Heart left ventricle (tissue), 16 donors: ENCODE results near the gene TCF19. TPM values are rescaled to one million over a fixed set of nuclear protein-coding genes. Genes with fewer than 3 reads are reported as not detected.
A peak's percentile ranks its signal among the peaks of the same experiment; 100 is the strongest.

ENCODE experiments used
- ATAC-seq, 4 donors: fragments of 200-7000 bp; cut with Tn5 transposase; one replicate each; pipeline ENCODE4 v1.9.1; 2020 to 2022; ENCODE audit warnings: moderate library complexity in 4 of 4, mild to moderate bottlenecking in 3 of 4, moderate number of reproducible peaks in 1 of 4
- DNase-seq, 5 donors: peaks; one replicate each; pipeline ENCODE4 v3.0.0-alpha.2; 2020
- H3K27ac ChIP-seq, 12 donors: fragments of 200-600 bp; sonication (generic) in 4 of 12; one replicate each; pipeline versions ENCODE4 v1.5.0 to v1.8.0; 2016 to 2022; ENCODE audit warnings: mild to moderate bottlenecking in 2 of 12
- H3K27me3 ChIP-seq, 9 donors: fragments of 200-600 bp; sonication (generic) in 2 of 9; one replicate each; pipeline versions ENCODE4 v1.5.1 to v1.8.0; 2016 to 2022; ENCODE audit warnings: mild to moderate bottlenecking in 3 of 9
- H3K36me3 ChIP-seq, 9 donors: fragments of 200-600 bp; sonication (generic) in 2 of 9; one replicate each; pipeline versions ENCODE4 v1.5.0 to v1.8.0; 2018 to 2022; ENCODE audit warnings: mild to moderate bottlenecking in 2 of 9
- H3K4me1 ChIP-seq, 12 donors: fragments of 200-600 bp; sonication (generic) in 4 of 12; one replicate each; pipeline versions ENCODE4 v1.5.0 to v1.8.0; 2016 to 2022; ENCODE audit warnings: mild to moderate bottlenecking in 3 of 12
- H3K4me3 ChIP-seq, 12 donors: fragments of 200-600 bp; sonication (generic) in 4 of 12; one replicate each; pipeline versions ENCODE4 v1.5.0 to v1.8.0; 2017 to 2022; ENCODE audit warnings: mild to moderate bottlenecking in 9 of 12, moderate library complexity in 4 of 12
- H3K9me3 ChIP-seq, 12 donors: fragments of 200-600 bp; sonication (generic) in 4 of 12; one replicate each; pipeline versions ENCODE4 v1.5.0 to v1.8.0; 2016 to 2022; ENCODE audit warnings: mild to moderate bottlenecking in 1 of 12
- CTCF ChIP-seq, 12 donors: fragments of 200-600 bp; sonication (generic) in 4 of 12; IDR thresholded peaks; one replicate each; pipeline versions ENCODE4 v1.5.0 to v1.8.0; 2018 to 2022; ENCODE audit warnings: antibody characterized with exemption in 12 of 12, mild to moderate bottlenecking in 5 of 12
- POLR2A ChIP-seq, 2 donors: fragments of 450-650 bp; IDR thresholded peaks; one replicate each; pipeline ENCODE4 v1.6.1; 2017; ENCODE audit warnings: antibody characterized with exemption in 2 of 2, mild to moderate bottlenecking in 2 of 2, moderate library complexity in 2 of 2
- WGBS, 4 donors: extraction: QIAGEN DNeasy Blood & Tissue Kit in 2 of 4; methylation state at CpG; one replicate each; pipeline versions ENCODE4 v1.1.5 to v1.1.7; 2013 to 2018; 5-methylcytosine and 5-hydroxymethylcytosine counted together
- intact Hi-C, 10 donors: fragments of 100-400 bp; cut with DNase I; formaldehyde crosslinking; loops; one replicate each; pipeline versions ENCODE4 v1.11.1 to v1.14.2; 2022
- polyA plus RNA-seq, 2 donors: library from polyadenylated mRNA; stranded (reverse); fragments of 200-250 nt; gene quantifications; one replicate each; pipeline ENCODE4 v1.2.3, GENCODE V29; 2013
- total RNA-seq, 9 donors: library from RNA; depleted of rRNA in 2 of 9; stranded (reverse); fragments of >200 nt in 2 of 9; fragmentation: NEBNext Ultra II Directional in 3 of 9; extraction: Animal tissue kit (Norgen Biotek cat#: 25700) in 3 of 9; gene quantifications; one replicate each; pipeline versions ENCODE4 v1.1.0 to v1.2.4, GENCODE V29; 2016 to 2023
- donor health status: ischemic (EF 13 %, LVEDD 7.1; RV severe dilation, severe dysfunction).
- donor health status: healthy with polysubstance abuse.
- donor health status: DM: no; HTN: yes; CAD: no.
- donor health status: DM: no; HTN: no; CAD: no.
- donor health status: ischemic (EF 25% LVEDD 6.9; RV normal size, moderate dysfunction).
- donor health status: ischemic (EF 25% LVEDD 5.7; RV mildly dilated, moderate dysfunction).
- donor health status: healthy.
- donor health status: DM: yes; HTN: yes; CAD: no.
- donor health status: ischemic (EF 35%, LVEDD 5.7; RV mildly dilated, moderate dysfunction).
- donor health status: nonischemic (EF 11% LVEDD 7.7; RV severe dilation, severe dysfunction).
- donor health status: DM: yes; HTN: yes; CAD: no.
- donor health status: PGD.
- donor health status: ischemic (EF 29% LVEDD 5.4; RV normal size, mild dysfunction).
- donor health status: nonischemic (EF 23%, LVEDD 6.1; RV moderate dilation, normal function).

Gene TCF19
- total and polyA plus RNA-seq, 11 donors: 1.8 to 12.9 (median 2.6) TPM

- peaks cover 0 to 9% (median 0%) of the 10 kb centered on the region in 9 donors for H3K36me3 ChIP-seq
- H3K27me3 ChIP-seq: no peaks in the 10 kb centered on the region
- no peak for TF ChIP-seq CTCF (IDR thresholded peaks at IDR 0.05)
- TF ChIP-seq POLR2A (IDR thresholded peaks at IDR 0.05): no peak
- 79 to 88% (median 85%) methylated on average over 4 of the region's 4 CpGs for WGBS, 4 donors
- intact Hi-C loops: loop anchor here in 4 of 10 donors (2.0 to 5.0 kb wide), 4 partner anchors 63 to 148 kb away; partner anchors contain the start of gene HLA-C (in 2 of the 4)
- H3K4me3 ChIP-seq: peak overlapping the region in 2 of 12 donors; percentile 52 to 53
- H3K27ac ChIP-seq: peak overlapping the region in 11 of 12 donors; percentile 69 to 96 (median 81)
- ATAC-seq: no peak
- H3K9me3 ChIP-seq: peaks cover 0 to 14% (median 0%) of the 10 kb centered on the region in 12 donors
- no peak for DNase-seq
- H3K4me1 ChIP-seq: peaks cover 0 to 50% (median 9%) of the 10 kb centered on the region in 12 donors
Measured at GRCh38 chr6:31204751-31205145, 46.4 kb downstream of the TCF19 start.

DNA sequence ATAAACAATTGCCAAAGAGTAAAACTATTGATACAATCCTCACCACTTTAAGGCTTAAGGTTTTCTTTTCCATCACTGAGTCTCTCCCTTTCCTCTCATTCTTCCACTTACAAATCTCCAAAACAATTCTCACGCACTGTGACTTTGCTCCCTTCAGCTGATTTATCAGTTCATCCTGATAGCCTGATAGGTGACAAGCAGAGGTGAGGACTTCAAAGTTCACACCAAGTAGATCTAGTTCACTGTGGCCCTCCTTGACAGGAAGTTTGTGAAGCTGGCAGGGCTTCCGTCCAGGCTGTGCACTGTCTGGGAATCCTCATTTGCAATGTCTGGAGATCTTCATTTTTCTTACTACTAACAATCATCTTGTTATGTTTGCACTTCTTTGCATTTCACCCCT is 47.2 kb downstream of the TCF19 start:
- no peak overlapping the region for H3K27ac ChIP-seq
- H3K4me1 ChIP-seq: peaks cover 0 to 43% (median 9%) of the 10 kb centered on the region in 12 donors
- H3K27me3 ChIP-seq: no peaks in the 10 kb centered on the region
- no peak for DNase-seq
- peaks cover 0 to 7% (median 0%) of the 10 kb centered on the region in 9 donors for H3K36me3 ChIP-seq
- ATAC-seq: no peak
- 81 to 88% (median 86%) methylated on average over 2 of the region's 2 CpGs for WGBS, 4 donors
- no peak overlapping the region for H3K4me3 ChIP-seq
- TF ChIP-seq CTCF (IDR thresholded peaks at IDR 0.05) (no peak), POLR2A (IDR thresholded peaks at IDR 0.05) (no peak)
- intact Hi-C loops: loop anchor here in 1 of 10 donors (2.0 kb wide), 1 partner anchor 67 kb away; the partner anchor contains the start of gene HLA-C
- peaks cover 0 to 7% (median 0%) of the 10 kb centered on the region in 12 donors for H3K9me3 ChIP-seq

GRCh38 chr6:31208506-31208905 is 50.1 kb downstream of the TCF19 start:
- intact Hi-C loops: no loop called here
- DNase-seq (no peak), ATAC-seq (peak in 2 of 4 donors; percentile 19 to 47)
- Histone ChIP-seq H3K4me1 (peaks cover 0 to 28% (median 2%) of the 10 kb centered on the region in 12 donors), H3K27me3 (no peaks in the 10 kb centered on the region), H3K4me3 (no peak overlapping the region), H3K27ac (peak overlapping the region in 1 of 12 donors; percentile 51), H3K36me3 (no peaks in the 10 kb centered on the region), H3K9me3 (no peaks in the 10 kb centered on the region)
- 23 to 56% (median 51%) methylated on average over 2 of the region's 2 CpGs for WGBS, 4 donors
- TF ChIP-seq CTCF (IDR thresholded peaks at IDR 0.05) (no peak), POLR2A (IDR thresholded peaks at IDR 0.05) (no peak)

DNA sequence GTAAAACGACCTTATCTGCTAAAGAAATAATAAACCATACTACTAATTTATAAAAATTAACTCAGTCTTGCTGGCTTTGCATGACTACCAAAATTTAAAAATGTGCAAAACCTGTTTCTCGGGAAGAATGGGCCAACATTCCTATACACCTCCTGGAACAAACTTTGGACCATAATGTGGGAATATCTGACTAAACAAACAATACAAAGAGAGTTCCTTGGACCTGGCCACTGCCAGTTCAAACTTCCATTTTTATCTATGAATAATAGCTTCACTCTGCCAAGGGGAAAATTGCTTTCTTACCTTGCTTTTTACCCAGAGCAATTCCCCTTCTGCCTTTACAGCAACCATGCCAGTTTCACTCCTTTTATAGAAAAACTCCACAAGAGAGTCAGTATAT is 50.7 kb downstream of the TCF19 start:
- DNase-seq (no peak), ATAC-seq (no peak)
- Histone ChIP-seq H3K9me3 (no peaks in the 10 kb centered on the region), H3K27me3 (no peaks in the 10 kb centered on the region), H3K27ac (peak overlapping the region in 1 of 12 donors; percentile 27), H3K4me3 (no peak overlapping the region), H3K4me1 (peaks cover 0 to 22% (median 0%) of the 10 kb centered on the region in 12 donors), H3K36me3 (no peaks in the 10 kb centered on the region)
- intact Hi-C loops: no loop called here
- 61 to 86% (median 63%) methylated on average over 2 of the region's 2 CpGs for WGBS, 4 donors
- TF ChIP-seq POLR2A (IDR thresholded peaks at IDR 0.05): no peak
- no peak for TF ChIP-seq CTCF (IDR thresholded peaks at IDR 0.05)
